Stimulated activated CD8-positive, alpha-beta memory T cell treated with anti-CD3 and anti-CD28 coated beads, Interleukin-4, amount 100 ng/mL, for 48 hours (primary cell): Measurements from ENCODE around the gene KDM4B.

Experiments
- DNase-seq: peaks from one replicate; pipeline ENCODE4 v3.0.0-alpha.2; 2020

The KDM4B gene

DNA sequence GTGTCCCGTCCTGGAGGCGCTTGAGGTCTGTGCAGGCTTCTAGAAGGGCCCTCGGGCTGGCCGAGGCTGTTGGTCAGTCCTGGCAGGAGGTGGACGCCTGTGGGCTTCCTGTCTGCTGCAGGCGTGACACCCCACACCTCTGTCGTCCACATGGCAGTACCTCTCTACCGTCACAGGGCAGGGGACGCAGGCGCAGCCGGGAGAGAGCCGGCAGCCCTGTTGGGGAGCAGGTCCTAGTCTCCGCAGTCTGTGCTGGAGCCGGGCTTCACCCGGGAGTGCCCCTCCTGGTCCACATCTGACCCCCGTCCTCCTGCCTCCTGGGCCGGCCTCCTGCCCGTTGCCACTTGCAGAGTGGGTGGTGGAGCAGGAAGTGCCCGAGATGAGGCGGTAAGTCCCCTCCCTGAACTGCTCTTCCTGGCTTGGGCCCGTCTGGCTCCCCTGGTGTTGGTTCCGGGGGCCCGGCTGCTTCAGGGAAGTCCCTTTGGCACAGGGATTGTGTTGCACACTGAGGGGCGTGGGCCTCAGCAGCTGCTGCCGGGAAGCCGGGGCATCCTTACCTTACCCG lies 106.0 kb downstream of the KDM4B start:
- no peak for DNase-seq

DNA sequence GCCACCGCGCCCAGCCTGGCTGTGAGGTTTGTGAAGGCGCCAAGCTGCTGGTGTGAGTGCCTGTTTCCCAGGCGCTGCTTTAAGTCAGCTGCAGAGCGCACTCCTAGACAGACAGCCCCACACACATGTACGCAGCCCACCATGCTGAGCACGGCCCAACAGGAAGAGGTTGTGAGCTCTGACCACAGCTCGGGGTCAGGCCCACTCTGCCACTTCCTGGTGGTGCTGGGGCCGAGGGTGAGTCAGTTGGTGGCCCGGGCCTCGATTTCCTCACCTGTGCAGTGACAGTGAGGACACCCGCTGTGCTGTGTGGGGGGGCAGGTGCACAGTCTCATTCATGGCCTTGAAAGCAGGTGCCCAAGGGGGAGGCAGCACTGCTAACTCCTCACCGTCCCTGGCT lies 106.7 kb downstream of the KDM4B start:
- DNase-seq: peak; percentile 42

DNA sequence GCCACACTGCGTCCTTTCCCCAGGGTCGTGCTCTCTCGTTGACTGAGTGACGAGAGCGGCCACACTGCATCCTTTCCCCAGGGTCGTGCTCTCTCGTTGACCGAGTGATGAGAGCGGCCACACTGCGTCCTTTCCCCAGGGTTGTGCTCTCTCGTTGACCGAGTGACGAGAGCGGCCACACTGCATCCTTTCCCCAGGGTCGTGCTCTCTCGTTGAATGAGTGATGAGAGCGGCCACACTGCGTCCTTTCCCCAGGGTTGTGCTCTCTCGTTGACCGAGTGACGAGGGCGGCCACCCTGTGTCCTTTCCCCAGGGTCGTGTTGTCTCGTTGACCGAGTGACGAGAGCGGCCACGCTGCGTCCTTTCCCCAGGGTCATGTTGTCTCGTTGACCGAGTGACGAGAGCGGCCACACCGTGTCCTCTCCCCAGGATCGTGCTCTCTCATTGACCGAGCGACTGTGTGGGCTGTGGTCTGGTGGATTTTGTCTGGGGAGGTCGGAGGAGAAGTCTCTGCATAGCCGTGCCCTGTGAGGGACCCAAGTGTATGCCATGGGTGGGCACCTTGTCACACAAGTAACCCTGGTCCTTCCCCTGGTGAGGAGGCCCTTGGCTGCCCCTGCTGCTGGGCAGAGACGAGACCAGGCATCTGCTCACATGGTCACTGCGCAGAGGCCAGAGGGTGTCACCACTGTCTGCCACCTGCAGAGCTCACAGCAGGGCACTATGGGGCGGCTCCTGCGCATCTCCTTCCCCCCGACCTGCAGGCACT lies 107.7 kb downstream of the KDM4B start:
- no peak for DNase-seq

DNA sequence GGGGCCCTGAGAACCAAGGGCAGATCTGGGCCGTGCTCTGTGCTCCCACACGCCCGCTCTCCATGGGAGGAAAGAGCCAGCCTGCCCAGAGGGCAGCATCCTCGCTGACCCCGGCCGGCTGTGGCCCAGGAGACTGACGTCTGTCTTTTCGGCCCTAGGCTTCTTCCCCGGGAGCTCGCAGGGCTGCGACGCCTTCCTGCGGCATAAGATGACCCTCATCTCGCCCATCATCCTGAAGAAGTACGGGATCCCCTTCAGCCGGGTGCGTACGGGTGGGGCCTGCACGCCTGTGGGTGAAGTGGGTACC lies 108.2 kb downstream of the KDM4B start:
- DNase-seq: no peak

DNA sequence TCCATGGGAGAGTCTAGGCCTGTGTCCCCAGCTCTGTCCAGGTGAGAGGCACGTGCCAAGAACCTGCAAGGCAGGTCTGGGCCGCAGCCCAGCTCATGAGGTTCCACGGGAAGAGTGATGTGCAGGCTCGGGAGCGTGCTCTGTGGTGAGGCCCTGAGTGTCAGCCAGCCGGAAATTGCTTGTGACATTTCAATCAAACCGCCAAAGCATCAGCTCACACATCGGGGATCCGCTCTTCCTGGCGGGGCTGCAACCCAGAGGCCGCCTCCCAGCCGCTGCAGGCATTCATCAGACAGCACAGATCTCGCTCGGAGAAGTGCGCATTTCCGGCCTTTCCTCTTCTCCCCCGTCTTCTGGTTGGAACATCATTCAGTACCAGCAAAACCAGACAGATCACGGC lies 109.3 kb downstream of the KDM4B start:
- DNase-seq: no peak

DNA sequence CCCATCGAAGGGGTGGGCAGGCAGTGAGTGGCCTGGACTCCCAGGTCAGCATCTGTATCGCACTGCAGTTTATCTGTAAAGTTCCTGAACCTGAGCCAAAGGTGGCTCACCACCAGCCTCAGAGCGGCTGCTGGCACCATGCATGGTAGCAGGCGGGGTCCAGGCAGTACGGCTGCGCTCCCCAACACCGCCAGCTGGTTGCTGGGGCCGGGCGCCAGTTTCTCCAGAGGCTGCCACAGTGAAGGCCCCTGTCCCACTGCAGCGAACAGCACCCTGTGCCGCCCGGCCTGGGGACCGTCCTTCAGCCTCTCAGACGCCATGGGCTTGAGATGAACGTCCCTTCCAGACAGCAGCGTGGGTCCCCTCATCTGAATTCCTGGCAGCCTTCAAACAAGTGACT lies 109.8 kb downstream of the KDM4B start:
- DNase-seq: no peak

DNA sequence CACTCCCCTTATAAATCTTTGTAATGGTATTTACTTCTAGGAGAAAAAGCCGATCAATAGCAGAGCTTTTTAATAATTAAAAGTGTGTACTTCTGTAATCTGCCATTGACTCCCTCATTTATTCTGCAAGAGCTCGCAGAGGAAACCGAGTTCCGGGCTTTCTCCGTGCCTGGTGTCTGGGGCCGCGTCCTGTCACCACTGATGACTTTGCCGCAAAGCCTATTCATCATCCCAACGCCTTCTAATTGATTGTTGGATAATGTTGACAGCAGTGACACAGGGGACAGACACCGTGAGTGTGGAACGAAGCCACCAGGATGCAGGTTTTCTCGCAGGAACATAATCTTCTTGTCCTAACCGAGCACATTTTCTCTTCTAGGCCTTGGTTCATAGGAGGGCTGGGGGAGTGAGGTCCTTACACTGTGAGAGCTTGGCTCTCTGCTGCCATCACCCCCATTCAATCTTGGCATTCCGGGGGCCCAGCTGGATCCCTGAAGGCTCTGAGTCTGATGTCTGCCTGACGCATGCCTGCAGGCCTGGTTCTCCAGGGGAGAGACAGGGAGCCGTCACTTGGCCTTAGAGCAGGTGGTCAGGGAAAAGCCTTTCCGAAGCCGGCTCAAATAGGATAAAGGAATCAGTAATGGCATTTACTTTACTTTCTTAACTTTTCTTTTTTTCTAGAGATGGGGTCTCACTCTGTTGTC lies 110.3 kb downstream of the KDM4B start:
- DNase-seq: no peak

DNA sequence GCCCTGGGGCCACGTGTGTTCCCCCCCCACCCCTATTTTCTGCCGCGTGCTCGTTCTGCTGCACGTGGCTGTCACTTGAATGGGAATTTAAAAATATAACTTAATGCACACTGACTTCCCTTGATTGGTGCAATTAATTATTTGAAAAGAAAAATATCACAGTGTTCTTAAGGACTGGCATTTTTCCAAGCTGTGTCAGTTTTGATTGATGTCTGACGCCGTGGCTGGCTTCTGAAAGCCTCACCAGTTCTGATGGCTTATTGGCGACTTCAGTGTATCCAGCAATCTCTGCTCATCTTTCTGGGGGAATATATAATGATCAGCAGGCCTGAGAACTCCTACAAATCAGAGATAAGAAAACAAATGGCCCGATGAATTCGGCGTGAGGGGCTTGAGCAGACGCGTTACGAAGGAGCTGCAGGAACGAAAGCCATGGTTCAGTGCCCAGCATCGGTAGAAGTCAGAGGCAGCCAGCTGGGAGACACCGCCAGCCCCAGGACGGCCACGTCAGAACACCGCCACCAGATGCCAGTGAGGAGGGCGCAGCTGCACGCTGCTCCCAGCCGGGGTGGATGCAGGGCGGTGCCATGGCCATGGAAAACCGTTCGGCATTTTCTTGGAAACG lies 111.2 kb downstream of the KDM4B start:
- no peak for DNase-seq

DNA sequence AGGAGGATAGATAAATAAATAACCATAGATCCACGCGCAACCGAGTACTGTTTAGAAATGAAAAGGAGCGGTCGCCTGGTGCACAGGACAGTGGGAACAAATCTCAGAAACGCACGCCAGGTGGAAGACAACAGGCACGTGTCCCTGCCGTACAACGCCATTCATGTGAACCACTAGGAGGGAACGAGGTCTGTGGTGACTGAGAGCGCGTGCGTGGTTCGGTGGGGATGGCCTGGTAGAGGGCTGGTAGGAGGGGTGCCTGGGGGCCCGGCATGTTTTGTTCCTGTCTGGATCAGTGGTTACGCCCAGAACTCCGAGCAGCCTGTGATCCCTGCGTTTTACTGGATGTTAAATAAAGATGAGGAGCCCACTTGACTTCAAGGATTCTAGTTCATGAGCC lies 111.9 kb downstream of the KDM4B start:
- DNase-seq: no peak

DNA sequence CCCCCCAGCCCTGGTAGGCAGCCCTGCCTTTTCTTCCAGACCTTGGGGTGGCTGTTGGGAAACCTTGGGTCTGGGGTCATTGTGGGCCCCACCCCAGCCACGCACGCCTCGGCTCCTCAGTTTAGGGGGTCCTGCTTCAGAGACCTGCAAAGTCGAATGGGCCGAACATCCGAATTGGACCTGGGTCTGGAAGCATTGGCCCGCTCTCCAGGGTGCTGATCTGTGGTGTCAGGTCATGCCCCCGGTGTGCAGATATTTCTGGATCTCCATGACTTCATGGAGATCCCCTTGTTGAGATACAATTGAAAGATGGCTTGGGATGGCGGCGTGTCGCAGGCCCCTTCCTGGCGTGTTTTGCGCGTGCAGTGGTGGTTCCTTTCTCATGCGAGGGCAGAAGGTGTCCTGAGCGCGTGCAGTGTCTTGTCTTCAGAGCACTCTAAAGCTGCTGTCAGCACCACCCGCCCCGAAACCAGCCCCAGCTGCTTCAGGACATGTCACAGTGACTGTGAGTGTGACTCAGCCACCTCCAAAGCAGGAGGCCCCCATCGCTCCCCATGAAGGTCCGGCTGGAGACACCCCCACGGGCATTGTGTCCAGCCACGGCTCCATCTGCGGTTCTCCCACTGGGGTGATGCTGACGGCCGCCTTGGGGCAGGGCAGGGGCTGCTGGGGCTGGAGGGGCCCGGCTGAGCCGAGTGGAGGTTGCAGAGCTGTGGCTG lies 112.7 kb downstream of the KDM4B start:
- no peak for DNase-seq

DNA sequence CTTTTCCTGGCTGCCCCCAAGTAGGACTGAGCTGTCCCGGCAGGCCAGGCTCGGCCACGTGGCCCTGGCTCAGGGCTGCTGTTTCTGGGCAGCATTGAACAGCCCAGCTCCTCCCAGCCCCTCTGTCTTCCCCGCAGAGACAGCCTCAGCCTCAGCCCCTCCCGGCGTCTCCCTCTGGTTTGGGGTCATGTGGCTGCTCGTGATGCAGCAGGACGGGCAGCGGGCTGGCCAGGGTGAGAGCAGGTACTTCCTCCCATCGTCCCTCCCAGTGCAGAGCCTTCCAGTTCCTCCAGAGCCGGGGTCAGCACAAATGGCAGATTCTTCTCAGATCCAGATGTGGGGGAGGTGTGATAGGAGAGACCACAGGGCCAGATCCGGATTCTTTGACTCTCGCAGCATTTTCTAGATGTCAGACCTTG lies 114.6 kb downstream of the KDM4B start:
- no peak for DNase-seq

DNA sequence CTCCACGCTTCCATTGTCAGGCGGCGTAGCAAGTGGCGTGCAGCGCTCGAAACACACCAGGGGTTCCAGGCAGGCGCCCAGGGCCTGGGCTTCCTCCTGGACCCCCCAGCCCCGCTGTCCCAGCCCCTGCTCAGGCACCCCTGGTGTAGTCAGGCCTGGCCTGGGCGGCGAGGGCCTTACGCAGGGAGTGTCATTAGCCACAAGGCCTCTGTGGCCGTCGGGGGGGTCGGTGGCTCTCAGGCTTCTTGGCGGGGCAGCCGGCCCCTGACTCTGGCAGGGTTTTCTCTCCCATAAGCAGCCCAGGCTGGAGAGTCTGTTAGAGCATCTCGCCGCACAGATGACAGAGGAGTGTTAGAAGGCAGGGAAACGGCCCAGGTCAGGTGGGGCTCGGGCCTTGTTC lies 116.7 kb downstream of the KDM4B start:
- no peak for DNase-seq

DNA sequence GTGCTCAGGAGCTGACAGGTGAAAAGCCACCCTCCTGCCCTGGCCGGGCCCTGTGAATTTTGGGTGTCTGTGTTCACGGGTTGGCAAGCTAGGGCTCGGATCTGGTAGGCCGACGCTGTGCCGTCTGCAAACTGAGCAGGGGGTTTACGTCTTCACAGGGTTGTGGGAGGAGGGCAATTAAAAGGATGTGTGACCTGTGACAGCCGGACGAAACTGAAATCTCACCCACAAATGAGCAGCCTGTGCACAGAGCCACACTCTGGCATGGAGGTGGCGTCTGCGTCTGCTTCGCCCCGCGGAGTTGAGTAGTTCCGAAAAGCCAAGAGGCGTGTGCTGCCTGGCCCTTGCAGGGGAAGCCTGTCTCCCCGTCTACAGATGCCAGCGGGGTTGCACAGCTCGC lies 117.3 kb downstream of the KDM4B start:
- DNase-seq: no peak

DNA sequence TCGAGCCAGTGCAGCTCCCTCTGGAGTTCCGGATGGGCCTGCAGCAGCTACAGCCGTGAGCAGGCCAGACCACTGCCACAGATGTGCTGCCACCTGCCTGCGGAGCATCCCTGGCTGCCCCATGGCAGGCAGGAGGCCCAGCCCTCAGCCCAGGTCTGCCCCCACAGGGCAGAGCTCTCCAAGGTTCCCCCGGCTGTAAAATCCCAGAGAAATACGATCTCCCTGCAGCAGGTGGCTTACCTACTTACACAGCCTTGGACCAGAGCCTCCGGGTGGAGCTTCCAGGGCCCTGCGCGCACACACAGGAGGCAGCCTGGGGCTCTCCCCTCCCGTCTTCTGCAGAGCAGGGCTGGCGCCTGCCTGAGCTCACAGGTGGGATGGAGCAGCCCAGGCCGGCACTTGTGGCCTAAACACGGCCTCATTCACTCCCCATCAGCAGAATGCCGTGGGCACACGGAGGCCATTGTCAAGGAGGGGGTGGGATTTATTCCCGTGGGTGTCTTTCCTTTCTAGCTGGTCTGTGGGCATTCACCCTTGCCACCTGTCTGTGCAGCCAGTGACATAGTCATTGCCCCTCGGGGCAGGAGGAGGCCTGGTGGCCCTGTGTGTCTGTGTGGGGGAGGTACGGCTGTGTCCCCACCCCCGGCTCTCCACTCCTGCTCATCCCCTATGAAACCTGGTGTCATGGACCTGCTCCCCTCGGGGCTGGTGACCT lies 118.0 kb downstream of the KDM4B start:
- no peak for DNase-seq

DNA sequence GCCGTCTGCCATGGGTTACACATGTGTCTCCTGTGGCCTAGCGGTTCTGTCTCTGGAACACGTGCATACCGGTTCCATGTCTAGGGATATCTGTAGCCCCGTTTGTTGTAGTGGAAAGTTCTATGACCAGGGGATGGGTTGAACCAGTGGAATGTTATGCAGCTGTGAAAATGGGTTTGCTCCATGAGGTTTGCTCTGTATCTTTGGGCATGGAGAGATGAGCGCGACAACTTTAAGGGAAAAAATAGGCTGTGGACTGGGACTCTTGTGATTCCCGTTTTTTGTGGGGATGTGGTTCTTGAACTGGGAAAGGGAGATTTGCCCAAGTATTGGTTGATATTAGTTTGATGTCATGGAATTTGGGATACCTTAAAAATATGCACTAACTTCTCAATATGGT lies 120.4 kb downstream of the KDM4B start:
- DNase-seq: no peak

DNA sequence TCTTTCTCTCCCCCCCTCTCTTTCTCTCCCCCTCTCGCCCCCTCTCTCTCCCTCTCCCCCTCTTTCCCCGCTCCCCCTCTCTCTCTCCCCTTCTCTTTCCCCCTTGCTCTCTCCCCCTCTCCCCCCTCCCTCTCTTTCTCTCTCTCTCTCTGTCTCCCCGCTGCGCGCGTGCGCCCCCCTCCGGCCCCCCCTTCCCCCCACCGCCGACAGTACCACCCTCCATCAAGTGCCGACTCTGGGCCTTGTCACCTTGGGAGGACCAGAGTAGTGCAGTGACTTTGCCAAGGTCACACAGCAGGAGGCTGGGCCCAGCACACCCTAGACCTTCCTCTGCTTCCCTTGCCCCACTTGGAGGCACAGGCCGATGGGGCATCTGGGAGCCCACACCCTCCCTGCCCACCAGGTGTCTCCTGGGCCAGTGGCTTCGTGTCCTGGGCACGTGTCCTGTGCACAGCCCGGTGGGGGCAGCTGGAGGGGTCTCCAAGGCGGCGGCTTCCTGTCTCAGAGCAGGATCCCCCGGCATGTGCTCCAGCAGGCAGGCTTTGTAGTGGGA lies 121.6 kb downstream of the KDM4B start:
- no peak for DNase-seq

DNA sequence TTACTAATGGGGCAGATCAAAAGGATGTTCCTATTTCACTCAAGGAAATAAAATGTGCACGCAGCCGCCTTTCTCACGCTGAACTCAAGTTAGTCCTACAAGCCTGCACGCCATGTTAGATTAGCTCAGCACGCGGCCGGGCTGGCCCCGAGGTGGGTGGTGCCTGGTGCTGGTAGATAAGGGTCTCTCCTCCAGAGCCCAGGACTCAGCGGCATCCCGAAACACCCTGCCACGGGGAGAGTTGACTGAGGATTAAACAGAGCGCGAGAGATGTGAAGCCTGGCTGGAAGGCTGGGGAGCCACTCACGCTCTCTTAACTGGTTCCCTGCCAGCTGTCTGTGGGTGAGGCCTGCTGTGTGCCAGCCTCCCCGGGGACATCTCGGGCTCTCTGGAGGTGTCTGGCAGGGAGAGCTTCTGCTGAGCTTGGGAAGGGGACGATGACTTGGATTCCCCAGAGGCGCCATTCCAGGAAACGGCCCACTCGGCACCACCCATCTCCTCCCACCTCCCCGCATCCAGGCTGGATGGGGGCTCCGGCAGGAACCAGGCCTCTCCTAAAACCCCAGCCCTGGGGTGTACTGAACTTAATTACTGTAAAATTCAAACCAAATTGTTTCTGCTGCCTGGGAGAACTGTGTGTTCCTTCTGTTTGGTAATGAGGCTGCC lies 122.2 kb downstream of the KDM4B start:
- no peak for DNase-seq

DNA sequence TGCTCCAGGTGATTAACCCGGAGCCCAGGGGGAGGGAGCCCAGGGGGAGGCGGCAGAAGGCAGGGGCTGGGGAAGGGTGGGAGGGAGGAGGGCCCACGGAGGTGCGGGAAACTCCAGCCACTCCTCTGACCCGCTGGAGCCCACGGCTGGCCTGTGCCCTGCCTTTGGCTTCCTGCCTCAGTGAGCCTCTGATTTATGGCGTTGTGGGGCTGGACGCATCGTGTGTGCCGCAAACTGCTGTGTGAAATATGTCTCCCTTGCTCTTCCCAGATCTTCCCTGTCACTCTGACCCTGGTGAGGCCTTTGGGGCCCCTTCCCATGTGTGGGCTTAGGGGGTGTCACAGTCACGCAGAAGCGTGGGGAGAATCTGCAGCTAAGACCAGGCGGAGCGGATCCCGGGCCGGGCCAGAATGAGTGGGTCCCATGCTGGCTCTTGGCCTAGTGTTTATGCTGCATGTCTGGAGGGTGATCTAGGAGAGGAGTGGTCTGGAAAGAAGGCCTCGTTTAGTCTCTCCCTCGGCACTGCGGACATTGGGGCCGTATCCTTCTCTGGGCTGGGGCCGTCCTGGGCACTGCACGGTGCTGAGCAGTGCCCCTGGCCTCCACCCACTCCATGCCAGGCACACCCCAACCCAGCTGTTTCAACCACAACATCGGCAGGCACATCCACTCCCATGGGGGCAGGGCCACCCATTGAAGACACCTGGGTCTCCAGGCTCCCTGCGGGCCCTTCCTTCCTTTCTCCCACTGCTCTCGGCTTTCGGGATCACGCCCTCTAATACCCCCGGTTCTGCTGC lies 123.0 kb downstream of the KDM4B start:
- DNase-seq: no peak

DNA sequence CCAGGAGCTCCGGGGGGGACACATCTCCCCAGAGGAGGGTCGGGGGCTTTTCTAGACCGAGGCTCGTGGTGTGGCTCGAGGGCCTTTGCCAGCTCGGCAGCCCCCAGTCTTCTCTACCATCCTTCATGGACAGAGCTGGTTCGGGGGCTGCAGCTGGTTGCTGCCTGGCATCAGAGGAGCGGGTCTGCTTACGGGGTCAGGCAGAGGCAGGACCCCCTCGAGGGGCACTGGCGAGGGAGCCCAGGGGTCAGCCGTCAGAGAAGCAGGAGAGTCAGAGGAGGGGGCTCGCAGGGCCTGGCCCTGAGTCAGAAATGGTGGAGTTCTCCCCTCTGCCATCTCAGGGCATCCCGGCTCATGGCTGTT lies 123.5 kb downstream of the KDM4B start:
- DNase-seq: no peak

DNA sequence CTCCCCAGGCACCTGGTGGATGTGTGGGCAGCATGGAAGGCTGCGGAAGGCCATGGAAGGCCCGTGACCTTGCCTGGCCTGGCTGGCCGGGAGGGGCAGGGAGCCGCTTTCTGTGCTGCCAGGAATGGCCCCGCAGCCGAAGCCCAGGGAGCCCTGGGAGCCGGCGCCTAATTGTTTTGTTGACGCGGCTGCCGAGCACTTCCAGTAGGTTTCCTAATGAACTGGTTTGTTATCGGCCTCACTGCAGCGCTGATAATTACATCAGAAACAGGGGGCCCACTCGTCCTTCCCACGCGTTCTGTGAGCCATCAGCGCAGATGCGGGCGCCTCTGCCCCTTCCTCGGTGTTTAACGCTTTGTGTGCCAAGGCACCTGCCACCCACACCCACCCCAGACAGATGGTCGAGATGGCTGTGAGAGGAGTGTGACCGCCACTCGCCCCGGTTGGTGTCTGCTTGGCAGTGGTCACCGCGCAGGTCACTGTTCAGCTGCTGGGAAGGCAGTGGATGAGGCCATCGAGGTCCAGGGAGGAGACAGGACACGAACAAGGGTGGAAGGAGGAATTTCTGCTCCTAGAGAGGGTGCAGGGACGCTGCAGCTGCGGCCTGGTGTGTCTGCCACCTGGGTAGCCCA lies 124.5 kb downstream of the KDM4B start:
- DNase-seq: no peak
